HEK293T (cell line): ENCODE measurements around the gene EPHB6.

Experiments used
- CTCF ChIA-PET: fragments of 350-600 bp; formaldehyde crosslinking; extraction: SDS; loops from one replicate; lab custom pipeline; 2021; ENCODE audit warnings: antibody characterized with exemption, inconsistent platforms; lab: Yijun Ruan, JAX
- POLR2A ChIA-PET: fragments of 350-600 bp; formaldehyde crosslinking; extraction: SDS; loops from one replicate; lab custom pipeline; 2020; ENCODE audit warnings: antibody characterized with exemption, inconsistent platforms; lab: Yijun Ruan, JAX
- DNase-seq: peaks from one replicate; pipeline ENCODE4 v3.0.0; 2012; ENCODE audit warnings: mixed read lengths; ENCODE audit errors: extremely low spot score
- FOXA1 ChIP-seq: fragments of 450-650 bp; IDR thresholded peaks from 2 replicates; pipeline ENCODE4 v1.6.1; 2016; ENCODE audit warnings: mild to moderate bottlenecking
- L3MBTL2 ChIP-seq: fragments of 450-650 bp; conservative IDR thresholded peaks from 2 replicates; pipeline ENCODE4 v1.6.1; 2016; ENCODE audit warnings: mild to moderate bottlenecking
- TF ChIP-seq, protein P1 (sequence below): fragments of 450-650 bp; IDR thresholded peaks from 2 replicates; pipeline ENCODE4 v1.6.1; 2016

The EPHB6 gene

DNA sequence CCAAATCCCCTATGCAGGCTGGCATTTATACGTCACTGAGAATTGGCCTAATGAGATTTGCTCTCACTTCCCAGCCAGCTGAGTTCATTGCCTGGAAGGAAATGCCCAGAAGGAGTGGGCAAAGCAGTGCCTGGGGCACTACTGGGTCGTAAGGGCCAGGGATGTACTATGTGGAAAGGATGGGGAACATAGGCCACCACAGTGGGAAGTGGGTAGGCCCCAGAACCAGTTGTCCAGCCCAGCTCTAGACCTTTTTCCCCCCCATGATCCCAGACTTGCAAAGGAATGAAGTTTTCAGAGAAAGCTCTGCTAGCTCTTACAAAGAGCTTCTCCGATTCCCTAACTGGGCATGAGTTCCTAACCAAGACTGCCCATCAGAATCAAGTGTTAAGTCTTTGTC is 64.8 kb downstream of the EPHB6 start:
- no peak for TF ChIP-seq L3MBTL2
- TF ChIP-seq FOXA1 = no peak
- TF ChIP-seq, protein P1, sequence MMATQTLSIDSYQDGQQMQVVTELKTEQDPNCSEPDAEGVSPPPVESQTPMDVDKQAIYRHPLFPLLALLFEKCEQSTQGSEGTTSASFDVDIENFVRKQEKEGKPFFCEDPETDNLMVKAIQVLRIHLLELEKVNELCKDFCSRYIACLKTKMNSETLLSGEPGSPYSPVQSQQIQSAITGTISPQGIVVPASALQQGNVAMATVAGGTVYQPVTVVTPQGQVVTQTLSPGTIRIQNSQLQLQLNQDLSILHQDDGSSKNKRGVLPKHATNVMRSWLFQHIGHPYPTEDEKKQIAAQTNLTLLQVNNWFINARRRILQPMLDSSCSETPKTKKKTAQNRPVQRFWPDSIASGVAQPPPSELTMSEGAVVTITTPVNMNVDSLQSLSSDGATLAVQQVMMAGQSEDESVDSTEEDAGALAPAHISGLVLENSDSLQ = no peak
- DNase-seq = no peak
- ChIA-PET POLR2A (no interaction called here), CTCF (no interaction called here)
